ENCODE data around the gene SCD5.

- TF ChIP-seq, protein P1, sequence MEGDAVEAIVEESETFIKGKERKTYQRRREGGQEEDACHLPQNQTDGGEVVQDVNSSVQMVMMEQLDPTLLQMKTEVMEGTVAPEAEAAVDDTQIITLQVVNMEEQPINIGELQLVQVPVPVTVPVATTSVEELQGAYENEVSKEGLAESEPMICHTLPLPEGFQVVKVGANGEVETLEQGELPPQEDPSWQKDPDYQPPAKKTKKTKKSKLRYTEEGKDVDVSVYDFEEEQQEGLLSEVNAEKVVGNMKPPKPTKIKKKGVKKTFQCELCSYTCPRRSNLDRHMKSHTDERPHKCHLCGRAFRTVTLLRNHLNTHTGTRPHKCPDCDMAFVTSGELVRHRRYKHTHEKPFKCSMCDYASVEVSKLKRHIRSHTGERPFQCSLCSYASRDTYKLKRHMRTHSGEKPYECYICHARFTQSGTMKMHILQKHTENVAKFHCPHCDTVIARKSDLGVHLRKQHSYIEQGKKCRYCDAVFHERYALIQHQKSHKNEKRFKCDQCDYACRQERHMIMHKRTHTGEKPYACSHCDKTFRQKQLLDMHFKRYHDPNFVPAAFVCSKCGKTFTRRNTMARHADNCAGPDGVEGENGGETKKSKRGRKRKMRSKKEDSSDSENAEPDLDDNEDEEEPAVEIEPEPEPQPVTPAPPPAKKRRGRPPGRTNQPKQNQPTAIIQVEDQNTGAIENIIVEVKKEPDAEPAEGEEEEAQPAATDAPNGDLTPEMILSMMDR (IDR thresholded peaks at IDR 0.05) = no peak
- TF ChIP-seq POLR2A (IDR thresholded peaks at IDR 0.05; ENCODE audit: low read depth) (no peak), EP300 (IDR thresholded peaks at IDR 0.05) (no peak), POLR2AphosphoS5 (IDR thresholded peaks at IDR 0.05) (no peak)
These were observed 130.7 kb downstream of the SCD5 start for GRCh38 chr4:82667761-82668480.

Measured in esophagus muscularis mucosa (tissue), 4 donors.